Stimulated activated CD4-positive, alpha-beta T cell treated with anti-CD3 and anti-CD28 coated beads, Interleukin-1b, Interleukin-23, amount 100 ng/mL, for 1 hour (primary cell): ENCODE measurements around the gene GGA1.
"Not testable (repeated sequence)": the region's sequence is repeated elsewhere in the genome, so short reads cannot be mapped to it uniquely, and the experiment has no call there.

Source experiments
- DNase-seq, 2 donors: peaks; one replicate each; pipeline ENCODE4 v3.0.0-alpha.2; 2020; ENCODE audit warnings: low read depth in 2 of 2

The GGA1 gene

DNA sequence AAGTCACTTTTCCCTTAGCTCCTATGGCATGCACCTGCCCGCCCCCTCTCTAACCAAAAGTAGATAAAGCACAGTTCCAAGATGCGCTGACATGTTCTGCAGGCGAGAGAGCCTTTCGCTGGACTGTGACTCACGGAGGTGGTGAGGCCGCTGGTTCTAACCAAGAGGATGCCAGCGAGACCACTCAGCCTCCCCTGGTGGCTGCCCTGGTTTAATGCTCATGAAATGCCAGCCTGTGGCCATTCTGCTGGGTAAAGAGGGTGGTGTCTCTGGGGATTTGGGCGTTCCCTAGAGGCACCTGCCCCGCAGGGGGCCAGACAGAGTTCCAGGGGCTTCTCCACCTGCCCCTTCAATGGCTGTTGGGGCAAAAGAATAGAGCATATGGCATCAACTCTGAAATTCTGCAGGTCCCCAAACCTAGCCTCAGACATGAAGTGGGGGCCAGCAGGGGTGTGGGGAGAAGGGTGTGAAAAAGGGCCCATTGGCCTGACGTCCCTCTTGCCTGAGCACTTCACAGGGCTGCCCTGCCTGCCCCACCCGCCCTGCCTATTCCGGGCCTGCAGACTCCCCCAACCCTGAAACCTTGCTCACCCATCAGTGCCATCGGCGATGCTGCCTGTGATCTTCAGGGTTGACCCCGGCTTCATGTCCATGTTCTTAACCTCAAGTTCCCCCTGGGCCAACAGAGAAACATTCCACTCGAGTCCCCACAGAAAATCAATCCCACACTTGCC lies 37.2 kb upstream of the GGA1 start:
- no peak for DNase-seq

DNA sequence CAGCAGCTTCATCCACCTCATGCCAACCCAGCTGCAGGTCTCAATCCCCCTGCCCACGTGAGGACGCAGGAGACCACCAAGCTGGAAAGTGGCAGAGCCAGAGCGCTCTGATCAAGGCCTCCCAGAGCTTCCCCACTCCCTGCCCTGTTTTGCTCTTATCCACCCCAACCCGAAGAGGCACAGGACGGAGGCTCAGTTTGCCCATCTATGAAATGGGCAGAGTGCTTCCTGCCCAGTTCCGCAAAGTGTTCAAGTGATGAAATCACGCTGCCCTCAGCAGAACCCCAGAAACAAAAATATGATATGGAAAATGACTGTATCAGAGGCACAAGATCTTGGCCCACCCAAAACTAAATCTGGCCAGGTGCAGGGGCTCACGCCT lies 36.7 kb upstream of the GGA1 start:
- no peak for DNase-seq

DNA sequence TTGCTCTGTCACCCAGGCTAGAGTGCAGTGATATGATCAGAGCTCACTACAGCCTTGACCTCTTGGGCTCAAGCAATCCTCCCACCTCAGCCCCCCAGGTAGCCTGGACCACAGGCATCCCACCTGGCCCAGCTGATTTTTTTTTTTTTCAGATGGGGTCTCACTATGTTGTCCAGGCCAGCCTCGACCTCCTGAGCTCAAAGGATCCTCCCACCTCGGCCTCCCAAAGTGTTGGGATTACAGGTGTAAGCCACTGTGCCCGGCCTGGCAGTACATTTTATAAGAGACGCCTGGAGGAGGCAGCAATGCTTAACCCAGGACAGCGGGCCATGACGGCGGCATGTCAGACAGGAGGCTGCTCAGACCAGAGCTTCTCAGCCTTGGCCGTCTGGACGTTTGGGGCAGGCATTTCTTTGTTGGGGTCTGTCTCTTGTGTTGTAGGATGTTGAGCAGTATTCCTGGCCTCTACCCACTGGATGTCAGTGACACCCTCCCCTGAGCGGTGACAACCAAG lies 33.1 kb upstream of the GGA1 start:
- DNase-seq: no peak

DNA sequence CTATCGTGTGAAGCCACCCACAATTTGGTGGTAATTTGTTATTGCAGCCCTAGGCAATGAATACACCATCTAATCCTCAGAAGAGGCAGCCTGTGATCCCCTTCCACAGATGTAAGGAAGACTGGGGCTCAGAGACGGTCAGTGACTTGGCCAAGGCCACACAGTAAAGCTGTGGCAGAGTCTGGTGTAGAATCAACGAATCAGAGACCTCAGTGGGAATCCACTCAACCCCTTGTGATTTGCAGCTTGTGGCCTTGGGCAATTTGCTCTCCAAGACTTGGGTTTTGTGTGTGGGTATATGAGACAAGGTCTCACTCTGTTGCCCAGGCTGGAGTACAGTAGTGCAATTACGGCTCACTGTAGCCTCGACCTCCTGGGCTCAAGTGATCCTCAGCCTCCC lies 30.6 kb upstream of the GGA1 start:
- no peak for DNase-seq

DNA sequence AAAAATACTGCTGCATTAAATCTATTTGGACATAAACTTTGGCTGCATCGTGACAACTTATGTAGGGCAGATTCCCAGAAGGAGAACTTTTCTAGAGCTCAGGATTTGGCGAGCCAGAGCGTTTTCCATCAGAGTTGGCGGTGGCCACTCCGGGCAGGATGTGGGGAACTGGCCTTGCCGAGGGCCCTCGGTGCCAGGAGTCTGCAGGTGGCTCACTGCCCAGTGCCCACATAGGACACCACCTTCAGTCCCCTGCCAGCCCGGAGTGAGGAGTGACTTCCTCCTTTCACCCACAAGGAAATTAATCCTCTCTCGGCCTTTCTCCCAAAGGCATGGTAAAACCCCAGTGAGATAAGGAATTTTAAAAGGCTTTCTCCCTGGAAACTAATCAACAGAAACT lies 27.1 kb upstream of the GGA1 start:
- DNase-seq: no peak

DNA sequence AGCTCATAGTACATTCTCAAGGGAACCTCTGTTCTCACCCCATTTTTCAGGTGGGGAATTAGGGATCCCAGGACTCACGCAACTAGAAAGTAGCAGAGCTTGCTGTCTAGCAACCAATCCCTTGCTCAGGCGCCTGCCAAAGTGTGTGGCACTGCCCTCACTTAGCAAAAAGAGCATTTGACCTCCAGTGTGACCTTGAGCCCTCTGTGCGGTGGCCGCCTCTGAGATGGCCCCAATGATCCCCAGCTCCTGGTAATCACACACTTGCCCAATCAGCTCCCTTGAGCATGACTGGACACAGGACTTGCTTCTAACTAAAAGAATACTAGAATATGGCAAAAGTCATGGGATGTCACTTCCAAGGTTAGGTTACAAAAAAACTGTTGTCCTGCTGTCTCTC lies 26.1 kb upstream of the GGA1 start:
- DNase-seq: no peak

DNA sequence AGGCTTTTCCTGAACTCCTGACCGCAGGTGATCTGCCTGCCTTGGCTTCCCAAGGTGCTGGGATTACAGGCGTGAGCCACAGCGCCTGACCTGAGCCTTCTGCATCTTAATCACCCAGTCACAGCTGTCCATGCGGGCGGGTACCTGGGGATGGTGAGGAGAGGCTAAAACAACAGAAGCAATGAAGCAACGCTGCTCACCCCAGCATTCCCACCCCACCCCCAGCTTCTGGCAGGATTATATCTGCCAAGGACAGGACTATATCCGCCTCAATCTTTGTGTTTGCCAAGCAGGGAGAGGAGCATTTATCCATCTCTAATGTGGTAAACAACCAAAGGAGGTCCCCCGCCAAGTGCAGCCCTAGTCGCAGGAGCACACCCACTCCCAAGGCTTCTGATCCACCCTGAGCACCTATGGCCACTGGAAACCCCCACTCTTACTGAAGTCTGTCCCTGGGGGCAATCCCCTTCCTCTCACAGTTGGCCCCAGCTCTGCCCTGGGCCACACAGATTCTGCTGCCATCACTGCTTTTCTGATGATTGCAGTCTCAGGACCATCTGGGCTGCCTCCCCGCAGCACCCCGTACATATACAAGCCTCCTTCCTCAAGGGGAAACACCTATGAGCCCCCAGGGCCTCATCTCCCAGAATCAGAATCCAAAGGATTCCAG lies 20.0 kb upstream of the GGA1 start:
- no peak for DNase-seq

DNA sequence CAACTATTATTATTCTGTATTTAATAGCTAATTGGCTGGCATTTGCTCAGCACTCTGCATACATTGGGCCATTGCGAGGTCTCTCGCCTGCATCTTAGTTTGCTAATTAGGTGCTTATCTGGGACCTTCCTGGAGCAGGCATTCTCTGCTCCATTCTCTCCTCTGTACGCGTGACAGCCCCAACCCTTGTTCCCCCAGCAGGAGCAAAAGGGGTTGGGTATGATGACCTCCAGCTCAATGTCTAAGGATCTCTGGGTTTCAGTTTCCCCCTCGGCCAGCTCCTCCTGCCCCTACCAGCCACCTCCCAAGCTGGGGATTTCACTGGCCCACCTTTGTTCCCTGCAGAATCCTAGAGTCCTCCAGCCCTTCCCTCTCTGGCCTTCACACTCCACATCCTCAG lies 19.0 kb upstream of the GGA1 start:
- DNase-seq: no peak

DNA sequence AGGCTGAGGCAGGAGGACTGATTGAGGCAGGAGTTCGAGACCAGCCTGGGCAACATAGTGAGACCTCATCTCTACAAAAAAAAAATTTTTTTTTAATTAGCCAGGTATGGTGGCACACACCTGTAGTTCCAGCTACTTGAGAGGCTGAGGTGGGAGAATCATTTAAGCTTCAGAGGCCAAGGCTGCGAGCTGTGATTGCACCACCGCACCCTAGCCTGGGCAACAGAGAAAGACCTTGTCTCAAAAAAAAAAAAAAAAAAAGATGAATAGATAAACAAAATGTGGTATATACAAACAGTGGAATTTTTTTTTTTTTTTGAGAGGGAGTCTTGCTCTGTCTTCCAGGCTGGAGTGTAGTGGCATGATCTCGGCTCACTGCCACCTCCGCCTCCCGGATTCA lies 17.6 kb upstream of the GGA1 start:
- not testable (repeated sequence) for DNase-seq

DNA sequence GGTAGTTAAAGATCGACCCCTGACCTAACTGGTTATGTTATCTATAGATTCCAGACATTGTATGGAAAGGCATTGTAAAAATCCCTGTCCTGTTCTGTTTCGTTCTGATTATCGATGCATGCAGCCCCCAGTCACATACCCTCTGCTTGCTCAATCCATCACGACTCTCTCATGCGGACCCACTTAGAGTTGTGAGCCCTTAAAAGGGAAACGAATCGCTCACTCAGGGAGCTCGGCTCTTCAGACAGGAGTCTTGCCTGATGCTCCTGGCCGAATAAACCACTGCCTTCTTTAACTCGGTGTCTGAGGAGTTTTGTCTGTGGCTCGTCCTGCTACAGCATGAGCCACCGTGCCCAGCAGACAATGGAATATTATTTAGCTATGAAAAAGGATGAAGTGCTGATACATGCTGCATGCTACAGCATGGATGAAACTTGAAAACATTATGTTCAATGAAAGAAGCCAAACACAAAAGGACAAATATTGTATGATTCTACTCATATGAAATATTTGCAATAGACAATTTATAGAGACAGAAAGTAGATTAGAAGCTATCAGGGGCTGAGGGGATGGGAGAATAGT lies 16.7 kb upstream of the GGA1 start:
- DNase-seq: no peak

DNA sequence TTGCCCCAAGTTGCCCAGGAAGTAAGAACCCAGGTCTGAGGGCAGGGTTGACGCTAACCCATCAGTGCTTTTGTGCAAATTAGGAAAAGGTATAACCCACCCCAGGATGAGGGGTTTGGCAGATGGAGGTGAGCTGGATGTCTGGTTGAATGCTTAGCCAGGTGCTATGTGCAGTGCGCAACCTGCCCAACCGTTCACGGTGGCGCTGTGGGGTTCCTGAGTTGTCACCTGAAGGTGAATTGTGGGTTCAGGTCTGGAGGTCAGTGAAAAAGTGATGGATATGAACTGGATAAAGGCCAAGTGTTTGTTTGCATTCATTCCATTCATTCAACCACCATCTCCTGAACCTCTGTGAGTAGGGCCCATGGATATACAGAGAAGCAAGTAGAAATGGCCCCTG lies 14.4 kb upstream of the GGA1 start:
- no peak for DNase-seq

DNA sequence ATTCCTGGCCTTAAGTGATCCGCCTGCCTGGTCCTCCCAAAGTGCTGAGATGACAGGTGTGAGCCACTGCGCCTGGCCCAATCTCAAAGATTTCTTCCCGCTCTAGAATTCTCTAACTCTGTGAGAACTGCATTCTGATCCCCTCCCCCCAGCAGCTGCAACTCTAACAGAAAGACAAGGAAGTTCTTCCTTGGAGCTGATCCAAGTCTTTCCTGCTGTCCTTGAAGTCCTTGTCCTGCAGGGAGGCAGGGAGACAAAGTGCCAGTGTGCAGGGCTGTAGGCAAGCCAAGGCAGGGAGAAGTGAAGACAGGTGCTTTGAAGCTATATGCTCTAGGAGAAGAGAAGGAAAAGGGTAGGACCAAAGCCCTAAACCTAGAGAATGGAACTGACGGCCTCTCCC lies 9.5 kb upstream of the GGA1 start:
- DNase-seq: no peak

DNA sequence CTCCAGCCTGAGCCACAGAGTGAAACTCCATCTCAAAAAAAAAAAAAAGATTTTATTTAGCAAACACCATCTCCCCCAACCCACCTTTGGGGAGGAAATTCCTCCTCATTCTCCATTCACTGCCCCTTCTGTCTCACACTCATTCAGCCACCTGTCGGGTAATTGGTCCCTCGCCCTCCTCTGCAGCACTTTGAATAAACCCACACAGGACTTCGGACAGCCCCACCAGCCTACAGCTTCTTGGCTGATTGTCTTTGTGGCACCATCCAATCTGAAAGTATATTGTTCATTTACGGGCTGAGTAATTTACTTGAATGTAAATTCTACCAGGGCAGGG lies 7.5 kb upstream of the GGA1 start:
- no peak for DNase-seq

DNA sequence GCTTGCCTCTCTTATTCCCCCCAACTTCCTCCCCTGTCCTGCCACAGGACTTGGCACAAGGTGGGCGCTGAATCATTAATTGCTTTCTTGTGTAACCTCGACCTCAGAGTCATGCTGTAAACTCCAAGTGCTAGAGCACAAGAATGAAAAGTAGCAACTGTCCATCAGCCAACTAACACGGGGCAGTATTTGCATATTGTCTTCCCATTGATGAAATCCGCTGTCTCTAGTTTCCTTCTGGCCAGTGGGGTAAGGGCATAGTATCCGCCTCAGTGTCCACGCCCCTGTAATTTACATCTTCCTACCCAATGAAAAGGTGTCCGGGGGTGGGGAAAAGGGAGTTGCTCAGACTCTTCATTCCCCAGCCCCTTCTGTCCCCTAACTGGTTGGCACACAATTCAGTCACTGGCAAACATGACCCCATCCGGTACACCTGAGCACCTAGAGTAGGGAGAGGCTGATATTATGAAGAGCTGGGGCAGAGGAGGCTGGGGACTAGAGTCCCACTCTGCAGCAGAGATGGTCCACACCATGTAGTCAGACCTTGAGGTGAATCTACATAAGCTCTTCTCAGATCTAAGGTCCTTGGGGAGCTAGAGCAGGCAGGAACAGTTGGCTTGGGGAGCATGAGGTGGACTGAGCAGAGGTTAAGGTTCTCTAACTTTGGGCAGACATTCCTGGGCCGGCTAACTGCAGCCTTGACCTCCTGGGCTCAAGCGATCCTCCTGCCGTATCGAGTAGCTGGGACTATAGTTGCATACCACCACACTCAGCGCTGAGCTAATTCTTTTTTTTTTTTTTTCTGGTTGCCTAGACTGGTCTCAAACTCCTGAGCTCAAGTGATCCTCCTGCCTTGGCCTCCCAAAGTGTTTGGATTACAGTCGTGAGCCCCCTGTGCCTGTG lies 6.8 kb upstream of the GGA1 start:
- no peak for DNase-seq

DNA sequence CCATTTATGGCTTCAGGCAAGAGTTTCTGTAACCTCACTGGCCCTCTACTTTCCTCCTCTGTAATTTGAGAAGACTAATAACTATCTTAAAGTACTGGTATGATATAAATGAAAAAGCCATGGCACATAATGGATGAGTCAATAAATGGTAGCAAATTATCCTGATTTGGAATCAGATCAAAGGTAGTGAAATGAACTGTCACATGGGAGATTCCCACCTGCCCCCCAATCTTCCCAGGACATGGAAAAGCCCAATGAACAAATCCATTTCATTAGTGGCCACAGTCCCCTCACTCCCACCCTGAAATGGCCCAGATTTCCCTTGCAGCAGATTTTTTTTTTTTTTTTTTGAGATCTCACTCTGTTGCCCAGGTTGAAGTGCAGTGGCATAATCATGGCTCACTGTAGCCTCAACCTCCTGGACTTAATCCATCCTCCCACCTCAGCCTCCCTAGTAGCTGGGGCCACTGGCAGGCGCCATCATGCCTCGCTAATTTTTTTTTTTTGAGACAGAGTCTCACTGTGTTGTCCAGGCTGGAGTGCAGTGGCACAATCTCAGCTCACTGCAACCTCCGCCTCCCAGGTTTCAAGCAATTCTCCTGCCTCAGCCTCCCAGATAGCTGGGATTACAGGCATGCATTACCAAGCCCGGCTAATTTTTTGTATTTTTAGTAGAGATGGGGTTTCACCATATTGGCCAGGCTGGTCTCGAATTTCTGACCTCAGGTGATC lies 5.9 kb upstream of the GGA1 start:
- not testable (repeated sequence) for DNase-seq

DNA sequence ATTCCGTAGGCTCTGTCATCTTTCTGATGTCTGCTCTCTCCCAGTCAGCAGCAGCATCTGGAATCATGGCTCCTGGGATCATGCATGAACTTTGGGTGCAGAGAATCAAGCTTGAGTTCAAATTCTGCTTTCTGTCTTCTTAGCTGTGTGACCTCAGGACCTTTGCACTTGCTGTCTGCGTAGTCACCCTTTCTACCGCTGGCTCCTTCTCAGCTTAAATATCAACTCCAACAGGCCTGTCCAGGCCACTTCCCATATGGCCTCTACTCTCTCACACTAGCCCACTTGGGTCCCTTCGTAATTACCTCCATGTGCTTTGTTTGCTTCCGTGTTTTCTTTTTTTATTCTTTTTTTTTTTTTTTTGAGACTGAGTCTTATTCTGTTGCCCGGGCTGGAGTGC lies 4.6 kb upstream of the GGA1 start:
- DNase-seq: no peak

DNA sequence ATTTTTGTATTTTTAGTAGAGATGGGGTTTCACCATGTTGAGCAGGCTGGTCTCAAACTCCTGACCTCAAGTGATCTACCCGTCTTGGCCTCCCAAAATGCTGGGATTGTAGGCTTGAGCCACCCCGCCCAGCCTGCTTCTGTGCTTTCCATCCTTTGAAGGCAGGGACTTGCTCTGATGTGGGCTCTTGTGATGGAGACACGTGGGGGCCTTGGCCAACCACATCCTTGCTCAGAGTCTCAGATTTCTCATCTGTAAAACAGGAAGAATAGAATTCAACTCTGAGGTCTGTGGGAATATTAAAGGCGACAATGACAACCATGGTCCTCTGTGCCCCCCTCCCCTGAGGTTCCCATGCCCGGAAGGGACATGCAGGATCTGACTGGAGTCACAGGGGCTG lies 3.8 kb upstream of the GGA1 start:
- DNase-seq: no peak

DNA sequence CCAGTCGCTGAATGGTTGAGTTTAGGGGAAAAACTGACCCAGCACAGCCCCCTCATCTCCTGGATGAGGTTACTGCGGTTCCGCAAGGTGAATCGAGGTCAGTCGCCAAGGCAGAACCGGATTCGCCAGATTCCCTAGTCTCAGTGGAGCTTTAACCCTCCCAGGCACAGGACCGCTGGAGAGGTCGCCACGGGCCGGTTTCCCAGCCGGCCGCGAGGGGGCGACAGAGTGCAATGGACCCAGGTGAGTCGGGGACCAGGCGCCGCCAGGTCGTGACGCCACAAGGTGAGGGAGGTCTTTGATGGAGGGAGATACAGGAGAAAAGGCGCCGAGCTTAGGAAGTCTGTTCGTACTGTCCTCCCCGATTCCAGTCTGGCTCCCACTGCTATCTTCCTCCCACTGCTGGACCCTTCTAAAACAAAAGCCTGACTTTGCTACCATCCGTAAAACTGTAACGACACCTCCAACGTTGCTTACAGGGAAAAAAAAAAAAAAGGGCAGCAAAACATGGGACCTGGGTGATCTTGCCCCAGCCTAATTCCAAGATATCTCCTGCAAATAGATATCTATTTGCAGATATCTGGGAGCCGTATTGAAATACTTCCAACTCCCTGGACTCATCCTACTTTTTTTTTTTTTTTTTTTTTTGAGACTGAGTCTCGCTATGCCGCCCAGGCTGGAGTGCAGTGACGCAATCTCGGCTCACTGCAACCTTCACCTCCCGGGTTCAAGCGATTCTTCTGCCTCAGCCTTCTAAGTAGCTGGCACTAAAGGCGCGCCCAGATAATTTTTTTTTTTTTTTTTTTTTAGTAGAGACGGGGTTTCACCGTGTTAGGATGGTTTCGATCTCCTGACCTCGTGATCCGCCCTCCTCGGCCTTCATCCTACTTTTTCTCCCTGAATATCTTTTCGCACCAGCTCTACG lies 1.4 kb upstream of the GGA1 start:
- peak; percentile 86 to 92 for DNase-seq

DNA sequence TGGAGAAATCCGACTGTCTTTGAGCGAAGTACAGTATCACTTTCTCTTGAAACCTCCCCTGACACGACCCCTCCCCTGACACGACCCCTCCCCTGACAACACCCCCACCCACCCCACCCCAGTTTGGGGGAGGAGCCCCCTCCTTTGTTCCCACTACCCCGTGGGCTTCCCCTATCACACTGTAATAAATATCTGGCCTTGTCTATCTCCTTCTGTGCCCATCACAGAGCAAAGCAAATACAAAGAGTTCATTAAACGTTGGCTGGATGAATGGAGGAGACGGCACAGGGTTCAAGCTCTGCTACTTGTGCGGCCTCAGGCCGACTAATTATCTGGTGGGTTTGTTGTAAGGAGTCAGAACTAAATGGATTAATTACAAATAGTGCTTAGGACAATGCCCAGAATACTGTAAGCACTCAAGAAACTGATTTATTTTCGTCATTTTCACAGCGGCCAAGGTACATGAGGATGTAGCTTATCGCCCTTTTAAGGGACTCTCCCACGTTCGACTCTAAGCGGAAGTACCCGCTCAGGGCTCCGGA lies 628 bp upstream of the GGA1 start:
- DNase-seq: no peak
